H54 (cell line): ENCODE measurements around the gene MTMR10.

Source experiments
- DNase-seq: peaks from one replicate; pipeline ENCODE4 v3.0.0; 2011; ENCODE audit warnings: low spot score, mixed read lengths; ENCODE audit not compliant: insufficient read length
- FAIRE-seq: peaks from 3 replicates; lab custom pipeline; 2011; peaks lifted over from hg19 to GRCh38; lab: Jason Lieb, UNC
- POLR2A ChIP-seq: IDR thresholded peaks from 2 replicates; pipeline ENCODE4 v1.6.1; 2011; ENCODE audit warnings: low read depth, mild to moderate bottlenecking, low read length

Gene MTMR10

DNA sequence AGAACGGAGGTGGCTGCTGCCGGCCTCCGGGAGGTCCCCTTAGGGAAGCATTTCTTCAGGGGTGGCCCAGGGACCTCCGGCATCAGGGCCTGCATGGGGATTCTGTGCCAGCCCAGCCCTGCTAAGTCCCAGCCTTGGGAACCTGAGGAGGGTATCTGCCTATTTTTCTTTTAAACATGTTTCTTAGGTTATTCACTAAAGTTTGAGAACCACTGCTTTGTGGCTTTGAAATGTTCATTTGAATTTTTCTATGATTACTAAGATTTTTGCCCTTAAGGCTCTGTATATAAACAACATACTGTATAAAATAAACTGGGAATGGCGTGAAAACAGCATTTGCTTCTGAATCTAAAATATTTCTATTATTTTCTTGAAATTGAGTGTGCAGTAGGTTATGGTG lies 63.4 kb downstream of the MTMR10 start:
- FAIRE-seq: no peak
- no peak for DNase-seq
- TF ChIP-seq POLR2A: no peak

DNA sequence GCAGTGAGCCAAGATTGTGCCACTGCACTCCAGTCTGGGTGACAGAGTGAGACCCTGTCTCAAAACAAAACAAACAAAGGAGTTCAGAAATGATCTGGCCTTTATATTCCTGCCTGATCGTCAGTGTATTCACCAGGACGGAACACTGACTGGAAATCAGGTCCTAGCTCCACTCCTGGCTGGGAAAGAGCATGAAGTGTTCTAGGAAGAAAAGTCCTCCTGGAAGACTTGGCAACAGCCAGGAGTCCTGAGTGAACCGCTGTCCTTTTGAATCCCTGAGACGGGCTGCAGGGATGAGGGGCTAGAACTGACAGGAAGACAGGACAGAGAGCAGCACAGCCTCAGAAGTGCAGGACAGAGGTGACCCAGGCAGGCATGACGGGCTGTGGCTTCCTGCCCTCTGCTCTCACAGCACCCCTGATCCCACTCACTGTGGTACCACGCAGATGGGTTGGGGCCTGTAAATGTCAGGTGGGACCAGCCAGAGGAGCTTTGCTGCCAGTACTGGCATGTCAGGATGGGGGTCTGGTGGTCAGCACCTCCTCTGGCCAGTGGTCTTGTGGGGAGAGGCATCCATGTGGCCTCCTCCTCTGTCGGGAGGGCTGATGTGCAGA lies 64.2 kb downstream of the MTMR10 start:
- DNase-seq: no peak
- no peak for TF ChIP-seq POLR2A
- no peak for FAIRE-seq

DNA sequence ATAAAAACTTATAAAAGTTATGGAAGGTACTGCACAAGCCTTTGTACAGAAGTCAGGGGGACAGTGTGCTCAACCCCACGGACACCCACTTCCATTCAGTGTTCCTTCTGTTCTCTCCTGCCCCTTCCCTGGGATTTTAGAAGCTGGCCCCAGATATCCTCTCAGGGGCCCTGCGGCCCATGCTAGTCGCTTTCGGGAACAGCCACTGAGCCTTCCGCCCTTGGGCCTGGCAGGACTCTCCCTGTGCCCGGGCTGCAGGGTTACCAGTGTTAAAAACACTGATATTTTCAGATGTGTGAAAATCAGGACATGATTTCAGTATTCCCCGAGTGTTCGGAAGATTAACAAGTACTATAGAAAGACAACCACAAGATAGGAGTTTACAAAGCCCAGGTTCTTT lies 65.3 kb downstream of the MTMR10 start:
- TF ChIP-seq POLR2A: no peak
- no peak for DNase-seq
- no peak for FAIRE-seq

DNA sequence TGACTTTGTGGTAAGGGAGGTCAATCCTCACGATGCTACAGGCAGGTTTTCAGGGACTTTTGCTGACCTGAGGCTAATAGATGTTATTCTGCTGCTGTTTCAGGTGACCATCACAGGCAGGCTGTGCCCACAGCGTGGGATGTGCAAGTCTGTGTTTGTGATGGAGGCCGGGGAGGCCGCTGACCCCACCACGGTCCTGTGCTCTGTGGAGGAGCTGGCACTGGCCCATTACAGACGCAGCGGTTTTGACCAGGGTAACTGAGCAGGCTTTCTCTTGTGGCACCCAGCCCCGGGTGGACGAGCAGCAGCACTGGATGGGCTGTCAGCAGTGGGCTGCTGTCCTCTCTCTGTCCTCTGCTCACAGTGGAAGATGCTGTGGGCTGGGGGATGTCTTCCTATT lies 65.7 kb downstream of the MTMR10 start:
- no peak for FAIRE-seq
- no peak for TF ChIP-seq POLR2A
- no peak for DNase-seq

DNA sequence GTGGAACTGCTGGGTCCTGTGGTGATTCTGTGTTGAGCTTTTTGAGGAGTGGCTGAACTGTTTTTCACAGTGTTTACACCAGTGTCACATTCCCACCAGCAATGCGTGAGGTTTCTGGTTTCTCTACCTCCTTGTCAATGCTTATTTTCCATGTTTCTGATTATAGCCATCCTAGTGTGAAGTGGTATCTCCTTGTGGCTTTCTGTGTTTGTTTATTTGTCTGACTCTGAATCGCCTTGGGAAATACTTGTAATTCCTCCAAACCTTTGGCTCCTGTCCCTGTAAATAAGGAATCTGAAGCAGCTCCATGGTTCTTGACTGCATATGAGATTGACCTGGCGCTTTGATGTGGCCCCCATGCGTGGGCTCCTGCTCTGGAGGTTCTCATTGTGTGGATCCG lies 67.1 kb downstream of the MTMR10 start:
- no peak for FAIRE-seq
- TF ChIP-seq POLR2A: no peak
- no peak for DNase-seq

DNA sequence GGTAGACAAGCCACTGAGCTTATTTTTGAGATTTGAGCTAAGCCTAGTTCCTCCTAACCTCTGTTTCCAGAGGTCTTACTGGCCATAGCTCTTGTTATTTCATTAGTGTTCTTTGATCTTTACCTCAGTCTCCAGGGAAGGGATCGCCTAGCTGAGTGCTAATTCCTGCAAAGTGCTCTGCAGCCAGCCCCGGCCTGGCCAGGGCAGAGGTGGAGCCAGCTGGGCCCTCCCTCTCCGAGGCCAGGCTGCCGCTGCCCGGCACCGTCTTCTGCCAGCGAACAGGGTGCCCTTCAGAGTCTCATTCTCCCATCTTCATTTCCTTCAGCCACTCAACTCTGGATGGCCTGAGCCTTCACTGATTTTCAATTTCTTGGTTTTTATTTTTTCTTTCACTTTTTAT lies 68.0 kb downstream of the MTMR10 start:
- DNase-seq (no peak), FAIRE-seq (no peak)
- TF ChIP-seq POLR2A: no peak

DNA sequence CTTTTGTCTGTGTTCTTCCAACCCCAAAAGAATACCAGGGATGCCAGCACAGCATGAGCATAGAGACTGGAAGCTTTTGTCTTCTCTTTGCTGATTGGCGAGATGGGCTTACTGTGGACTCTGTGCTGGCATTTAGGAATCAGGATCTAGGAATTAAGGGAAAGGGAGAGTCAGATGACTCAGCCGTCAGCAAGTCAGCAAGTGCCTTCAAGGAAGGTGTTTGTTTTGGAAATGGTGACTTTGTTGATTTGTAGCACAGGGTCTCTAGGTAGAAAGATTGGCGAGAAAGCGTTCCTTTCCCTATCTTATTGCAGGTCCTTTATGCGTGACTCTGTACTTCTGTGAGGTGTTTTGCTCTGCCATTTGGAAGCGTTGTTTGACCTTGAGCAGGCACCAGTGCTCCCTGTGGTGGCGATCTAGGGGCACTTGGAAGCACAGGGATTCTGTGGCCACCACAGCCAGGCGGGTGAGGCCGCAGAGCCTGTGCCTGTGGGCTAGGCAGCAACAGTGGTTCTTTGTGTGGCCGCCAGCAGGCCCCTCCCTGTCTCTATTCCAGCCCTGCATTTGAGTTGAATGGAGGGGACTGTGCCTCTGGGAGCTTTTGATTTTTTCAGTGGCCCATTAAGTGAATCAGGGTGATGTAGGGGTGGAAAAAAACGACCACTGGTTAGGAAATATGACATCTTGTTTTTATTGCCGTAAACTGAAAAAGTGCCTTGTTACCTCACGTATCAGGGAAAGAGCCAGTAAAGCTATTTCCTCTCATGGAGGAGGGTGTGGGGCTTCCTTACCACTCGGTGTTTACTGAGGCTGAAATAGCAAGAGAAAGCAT lies 68.7 kb downstream of the MTMR10 start:
- no peak for TF ChIP-seq POLR2A
- DNase-seq (peak; percentile 9), FAIRE-seq (no peak)

DNA sequence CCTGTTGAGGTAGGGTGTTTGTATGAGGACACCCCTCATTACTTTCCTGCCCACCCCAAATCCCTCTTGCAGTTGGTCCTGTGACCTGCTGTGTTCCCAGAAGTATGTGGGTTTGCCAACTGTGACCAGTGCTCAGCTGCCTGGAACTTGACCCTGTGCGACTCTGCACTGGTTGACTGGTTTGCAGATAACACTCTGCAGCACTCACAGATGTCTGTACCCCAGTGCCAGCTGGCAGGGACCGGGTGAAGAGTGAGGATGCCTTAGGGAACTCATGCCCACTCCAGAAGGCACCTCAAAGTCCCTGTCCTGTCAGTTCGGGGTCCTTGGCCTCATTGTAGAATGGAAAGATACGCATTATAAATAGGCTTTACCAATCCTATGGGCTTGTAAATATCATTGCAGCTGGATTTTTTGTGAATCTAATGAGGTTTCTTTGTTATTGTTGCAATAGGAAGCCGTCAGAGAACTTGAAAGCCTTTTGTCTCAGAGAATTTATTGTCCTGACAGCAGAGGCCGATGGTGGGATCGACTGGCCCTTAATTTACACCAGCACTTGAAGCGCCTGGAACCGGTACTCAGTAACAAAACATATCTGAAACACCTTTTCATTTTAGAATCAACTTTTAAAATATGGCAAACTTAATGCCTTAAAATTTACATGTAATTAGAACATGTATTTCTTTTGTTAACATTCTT lies 69.5 kb downstream of the MTMR10 start:
- DNase-seq (no peak), FAIRE-seq (no peak)
- no peak for TF ChIP-seq POLR2A

DNA sequence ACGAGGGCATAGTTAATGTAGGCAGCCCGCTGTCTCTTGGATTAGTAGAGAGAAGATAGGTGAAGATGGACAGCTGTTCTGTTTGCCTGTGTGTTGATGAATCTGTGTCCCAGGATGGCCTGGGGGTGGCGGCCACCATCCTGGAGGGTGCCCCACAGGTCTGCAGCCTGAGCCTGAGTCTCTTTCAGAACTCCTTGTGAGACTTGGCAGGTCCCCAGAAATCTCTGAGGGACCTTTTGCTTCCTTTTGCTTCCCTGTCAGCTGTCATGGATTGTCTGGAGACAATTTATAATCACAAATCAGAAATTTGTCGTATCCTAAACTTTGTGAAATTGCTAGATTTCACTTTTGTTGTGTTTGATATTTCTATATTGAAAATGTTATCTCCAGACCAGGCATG lies 70.3 kb downstream of the MTMR10 start:
- TF ChIP-seq POLR2A: no peak
- DNase-seq: no peak
- no peak for FAIRE-seq

DNA sequence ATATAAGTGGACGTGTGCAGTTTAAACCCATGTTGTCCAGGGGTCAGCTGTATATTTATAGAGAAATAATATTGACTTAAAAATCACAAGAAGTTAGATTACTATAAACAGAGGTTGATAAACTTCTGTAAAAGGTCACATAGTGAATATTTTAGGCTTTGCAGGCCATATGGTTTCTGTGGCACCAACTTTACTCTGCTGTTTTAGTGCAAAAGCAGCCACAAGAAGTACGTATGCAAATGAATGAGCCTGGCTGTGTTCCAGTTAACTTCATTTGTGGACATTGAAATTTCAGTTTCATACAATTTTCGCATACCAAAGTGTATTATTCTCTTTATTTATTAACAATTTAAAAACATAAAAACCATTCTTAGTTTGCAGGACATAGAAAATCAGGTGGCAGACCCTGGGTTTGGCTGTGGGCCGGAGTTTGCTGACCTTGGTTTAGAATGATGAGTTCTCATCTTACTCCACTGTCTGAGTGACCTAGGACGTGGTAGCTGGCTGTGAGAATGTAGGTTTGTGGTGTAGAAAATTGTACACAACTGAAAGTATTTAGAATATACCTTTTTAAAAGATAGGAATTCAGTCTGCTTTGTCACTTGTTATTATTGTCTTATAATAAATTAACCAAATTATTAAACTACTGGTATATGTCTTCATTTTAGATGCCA lies 71.4 kb downstream of the MTMR10 start:
- DNase-seq (no peak), FAIRE-seq (no peak)
- TF ChIP-seq POLR2A: no peak

DNA sequence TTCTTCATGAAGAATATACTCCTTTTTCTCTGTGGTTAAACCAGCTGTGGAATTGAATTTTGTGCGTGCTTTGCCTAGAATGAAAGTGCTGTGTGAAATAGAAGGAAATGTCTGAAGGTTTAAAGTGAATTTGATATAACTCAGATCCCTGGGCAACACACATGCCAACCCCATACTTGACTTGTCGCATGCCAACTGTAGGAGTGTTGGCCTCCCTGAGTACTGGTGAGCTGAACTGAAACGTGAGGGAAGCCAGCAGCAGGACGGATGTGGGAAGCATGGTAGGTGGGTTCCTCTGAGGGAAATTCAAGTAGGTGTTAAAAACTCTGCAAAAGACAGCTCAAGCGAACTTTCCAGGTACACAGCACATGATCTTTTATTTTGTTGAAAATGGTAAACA lies 73.1 kb downstream of the MTMR10 start:
- no peak for TF ChIP-seq POLR2A
- DNase-seq (no peak), FAIRE-seq (no peak)

DNA sequence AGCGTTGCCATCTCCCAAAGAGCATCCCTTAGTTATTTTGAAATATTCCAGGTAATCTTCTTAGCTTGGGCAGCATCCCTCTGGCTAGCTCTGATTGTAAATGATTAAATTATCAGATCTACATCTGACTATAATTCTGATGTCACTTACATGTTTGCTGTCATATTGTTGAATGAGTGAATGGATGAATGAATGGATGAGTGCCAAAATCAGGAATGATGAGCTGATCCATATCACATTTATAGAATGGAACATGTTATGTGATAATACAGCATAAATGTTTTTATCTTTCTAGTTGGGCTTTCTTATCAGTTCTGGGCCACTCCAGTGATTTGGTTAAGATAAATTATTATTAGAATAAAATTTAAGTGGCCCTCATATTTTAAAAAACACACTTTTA lies 73.8 kb downstream of the MTMR10 start:
- TF ChIP-seq POLR2A: no peak
- FAIRE-seq (no peak), DNase-seq (no peak)

DNA sequence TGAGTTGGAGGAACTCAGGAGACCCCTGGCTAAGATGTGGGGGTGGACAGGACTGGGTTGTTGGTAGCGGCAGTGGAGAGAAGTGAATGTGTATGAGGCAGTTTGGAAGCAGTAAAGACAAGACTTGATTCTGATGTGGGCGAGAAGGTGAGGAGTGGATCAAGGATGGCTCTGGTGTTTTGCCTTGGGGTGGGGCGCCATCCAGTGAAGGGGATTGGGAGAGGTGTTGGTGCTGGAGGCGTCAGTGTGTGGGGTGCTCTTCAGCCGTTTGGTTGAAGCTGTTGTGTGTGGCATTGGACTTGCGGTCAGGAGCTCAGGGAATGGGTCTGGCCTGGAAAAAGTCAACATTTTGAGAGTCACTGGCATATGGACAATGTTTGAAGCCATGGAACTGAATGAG lies 74.4 kb downstream of the MTMR10 start:
- DNase-seq (no peak), FAIRE-seq (no peak)
- no peak for TF ChIP-seq POLR2A

DNA sequence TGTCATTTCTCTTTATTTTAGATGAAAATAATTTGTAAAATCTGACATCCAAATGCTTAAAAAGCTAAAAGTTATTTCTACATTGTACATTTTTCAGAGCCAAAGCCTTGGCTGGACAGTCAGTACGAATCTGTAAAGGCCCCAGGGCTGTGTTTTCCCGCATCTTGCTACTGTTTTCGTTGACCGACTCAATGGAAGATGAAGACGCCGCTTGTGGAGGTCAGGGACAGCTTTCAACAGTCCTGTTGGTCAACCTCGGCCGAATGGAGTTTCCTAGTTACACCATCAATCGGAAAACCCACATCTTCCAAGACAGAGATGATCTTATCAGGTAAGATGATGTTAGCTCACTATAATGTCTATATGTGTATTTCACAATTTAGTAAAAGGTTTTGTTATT lies 77.7 kb downstream of the MTMR10 start:
- no peak for TF ChIP-seq POLR2A
- FAIRE-seq: no peak
- DNase-seq: no peak
